ENCODE data around the gene NLRP3. TPM values are rescaled to one million over a fixed set of nuclear protein-coding genes. Genes with fewer than 3 reads are reported as not detected.
"Not testable (repeated sequence)": the region's sequence is repeated elsewhere in the genome, so short reads cannot be mapped to it uniquely, and the experiment has no call there.

The NLRP3 gene
- total RNA-seq, 1 experiment from 2014 or later: not detected

DNA sequence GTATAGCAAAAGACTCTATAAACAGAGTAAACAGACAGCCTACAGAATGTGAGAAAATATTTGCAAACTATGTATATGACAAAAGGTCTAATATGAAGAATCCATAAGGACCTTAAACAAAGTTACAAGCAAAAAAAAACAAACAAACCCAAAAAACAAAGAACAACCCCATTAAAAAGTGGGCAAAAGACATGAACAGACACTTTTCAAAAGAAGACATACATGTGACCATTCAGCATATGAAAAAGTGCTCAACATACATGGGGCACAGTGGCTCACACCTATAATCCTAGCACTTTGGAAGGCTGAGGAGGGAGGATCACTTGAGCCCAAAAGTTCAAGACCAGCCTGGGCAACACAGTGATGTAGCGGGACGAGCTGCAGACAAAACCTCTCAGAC lies 59.8 kb downstream of the NLRP3 start:
- BruUV-seq (replicated peaks): no TSS peak
- no peaks in the 10 kb centered on the region for H3F3A ChIP-seq (ENCODE audit: insufficient read depth, low read depth)
- no peaks in the 10 kb centered on the region for H3K9me3 ChIP-seq (ENCODE audit: insufficient read depth, low read depth)
- POLR2A ChIA-PET (ENCODE audit: unreplicated experiment): no interaction called here
- no peak for DNase-seq
- CTCF ChIA-PET: no interaction called here
- H3K36me3 ChIP-seq (ENCODE audit: low read depth): no peaks in the 10 kb centered on the region
- H3K27me3 ChIP-seq (ENCODE audit: insufficient read depth, low read depth): peaks cover 4% of the 10 kb centered on the region
- no peak for TF ChIP-seq CTCF (conservative IDR thresholded peaks at IDR 0.05)
- TF ChIP-seq EZH2 (IDR thresholded peaks at IDR 0.05; ENCODE audit: low read depth): no peak
- H3K79me2 ChIP-seq (ENCODE audit: low read depth): no peaks in the 10 kb centered on the region
- no peaks in the 10 kb centered on the region for H3K4me1 ChIP-seq (replicated peaks; ENCODE audit: insufficient read depth)
- H4K20me1 ChIP-seq (ENCODE audit: insufficient read depth): no peaks in the 10 kb centered on the region
- intact Hi-C loops (cut with micrococcal nuclease; ENCODE audit: unreplicated experiment): no loop called here
- H3K4me3 ChIP-seq: no peak overlapping the region
- no peaks in the 10 kb centered on the region for H3K9me2 ChIP-seq (ENCODE audit: insufficient read depth)
- no peak overlapping the region for H2AFZ ChIP-seq
- no peak overlapping the region for H3K27ac ChIP-seq
- H3K4me2 ChIP-seq: no peak overlapping the region

- H2AFZ ChIP-seq; BruUV-seq (replicated peaks); H3K79me2 ChIP-seq (ENCODE audit: low read depth); H3K9me3 ChIP-seq (ENCODE audit: insufficient read depth, low read depth); H3K4me2 ChIP-seq; H3K4me1 ChIP-seq (replicated peaks; ENCODE audit: insufficient read depth); H3F3A ChIP-seq (ENCODE audit: insufficient read depth, low read depth); DNase-seq; H3K27me3 ChIP-seq (ENCODE audit: insufficient read depth, low read depth); H3K4me3 ChIP-seq; H3K36me3 ChIP-seq (ENCODE audit: low read depth); CTCF ChIA-PET; H4K20me1 ChIP-seq (ENCODE audit: insufficient read depth); H3K27ac ChIP-seq; H3K9me2 ChIP-seq (ENCODE audit: insufficient read depth); POLR2A ChIA-PET (ENCODE audit: unreplicated experiment); intact Hi-C loops (cut with micrococcal nuclease; ENCODE audit: unreplicated experiment): not testable (repeated sequence)
Observed at GRCh38 chr1:247476328-247477058, 60.5 kb downstream of the NLRP3 start.

DNA sequence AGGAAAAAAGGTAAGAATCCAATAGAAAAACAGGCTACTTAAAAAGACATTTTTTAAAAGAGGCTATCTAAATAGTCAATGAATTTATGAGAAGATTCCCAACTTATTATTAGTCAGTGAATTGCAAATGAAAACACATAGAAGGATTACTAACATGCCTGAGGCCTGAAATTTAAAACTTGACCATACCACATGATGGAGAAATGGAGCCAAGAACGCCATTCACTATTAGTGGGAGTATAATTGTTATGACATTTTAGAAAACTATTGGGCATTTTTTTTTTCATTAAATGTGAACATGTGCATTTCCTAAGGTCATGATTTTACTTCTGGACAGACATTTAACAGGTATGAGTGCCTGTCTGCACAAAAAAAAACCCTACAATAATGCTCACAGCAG lies 66.8 kb downstream of the NLRP3 start:
- TF ChIP-seq EZH2 (IDR thresholded peaks at IDR 0.05; ENCODE audit: low read depth): no peak
- no peak for TF ChIP-seq CTCF (conservative IDR thresholded peaks at IDR 0.05)
- Histone ChIP-seq H3K4me2 (no peak overlapping the region), H3K4me3 (no peak overlapping the region), H3K4me1 (replicated peaks; ENCODE audit: insufficient read depth) (no peaks in the 10 kb centered on the region), H2AFZ (no peak overlapping the region), H3K79me2 (ENCODE audit: low read depth) (no peaks in the 10 kb centered on the region), H3K36me3 (ENCODE audit: low read depth) (no peaks in the 10 kb centered on the region), H3F3A (ENCODE audit: insufficient read depth, low read depth) (no peaks in the 10 kb centered on the region), H4K20me1 (ENCODE audit: insufficient read depth) (no peaks in the 10 kb centered on the region), H3K9me2 (ENCODE audit: insufficient read depth) (no peaks in the 10 kb centered on the region), H3K9me3 (ENCODE audit: insufficient read depth, low read depth) (no peaks in the 10 kb centered on the region), H3K27ac (no peak overlapping the region), H3K27me3 (ENCODE audit: insufficient read depth, low read depth) (peaks cover 4% of the 10 kb centered on the region)
- CTCF ChIA-PET: no interaction called here
- POLR2A ChIA-PET (ENCODE audit: unreplicated experiment): no interaction called here
- intact Hi-C loops (cut with micrococcal nuclease; ENCODE audit: unreplicated experiment): no loop called here
- DNase-seq: no peak
- BruUV-seq (replicated peaks): no TSS peak

GRCh38 chr1:247487057-247487456 lies 71.1 kb downstream of the NLRP3 start:
- Histone ChIP-seq H3K4me1 (replicated peaks; ENCODE audit: insufficient read depth) (no peaks in the 10 kb centered on the region), H2AFZ (no peak overlapping the region), H3K9me3 (ENCODE audit: insufficient read depth, low read depth) (no peaks in the 10 kb centered on the region), H3K9me2 (ENCODE audit: insufficient read depth) (no peaks in the 10 kb centered on the region), H3K4me3 (no peak overlapping the region), H3F3A (ENCODE audit: insufficient read depth, low read depth) (no peaks in the 10 kb centered on the region), H3K27ac (no peak overlapping the region), H3K27me3 (ENCODE audit: insufficient read depth, low read depth) (peaks cover 11% of the 10 kb centered on the region; the same call in 1 of the 2 replicates), H3K36me3 (ENCODE audit: low read depth) (no peaks in the 10 kb centered on the region), H3K79me2 (ENCODE audit: low read depth) (no peaks in the 10 kb centered on the region), H4K20me1 (ENCODE audit: insufficient read depth) (no peaks in the 10 kb centered on the region), H3K4me2 (no peak overlapping the region)
- BruUV-seq (replicated peaks): no TSS peak
- intact Hi-C loops (cut with micrococcal nuclease; ENCODE audit: unreplicated experiment): loop anchor here (1.0 kb wide), 2 partner anchors 97 to 115 kb away; no protein-coding TSS in a partner anchor
- TF ChIP-seq EZH2 (IDR thresholded peaks at IDR 0.05; ENCODE audit: low read depth): no peak
- TF ChIP-seq CTCF (conservative IDR thresholded peaks at IDR 0.05): peak; percentile 52
- ChIA-PET POLR2A (ENCODE audit: unreplicated experiment) (no interaction called here), CTCF (interaction anchor here (0.6 kb wide), 1 partner anchor 96 kb away, joined by 9 read pairs; no protein-coding TSS in a partner anchor)
- peak in 1 of 2 experiments; percentile 7 for DNase-seq
